C4-2B (cell line): ENCODE data around the gene LAMB1.

Source experiments
- H3K27ac ChIP-seq: fragments of 450-650 bp; 2 replicates; pipeline ENCODE4 v1.5.1; 2017
- ZFX ChIP-seq: fragments of 450-650 bp; IDR thresholded peaks from 2 replicates; pipeline ENCODE4 v1.6.1; 2017
- TF ChIP-seq, protein P1 (sequence below): fragments of 450-650 bp; conservative IDR thresholded peaks from 2 replicates; pipeline ENCODE4 v1.5.1; 2017; ENCODE audit warnings: mild to moderate bottlenecking

Gene LAMB1

GRCh38 chr7:108001764-108002725 is 916 bp downstream of the LAMB1 start:
- H3K27ac ChIP-seq, result peak overlapping the region; percentile 39; the same call in 1 of the 2 replicates
- TF ChIP-seq, protein P1, sequence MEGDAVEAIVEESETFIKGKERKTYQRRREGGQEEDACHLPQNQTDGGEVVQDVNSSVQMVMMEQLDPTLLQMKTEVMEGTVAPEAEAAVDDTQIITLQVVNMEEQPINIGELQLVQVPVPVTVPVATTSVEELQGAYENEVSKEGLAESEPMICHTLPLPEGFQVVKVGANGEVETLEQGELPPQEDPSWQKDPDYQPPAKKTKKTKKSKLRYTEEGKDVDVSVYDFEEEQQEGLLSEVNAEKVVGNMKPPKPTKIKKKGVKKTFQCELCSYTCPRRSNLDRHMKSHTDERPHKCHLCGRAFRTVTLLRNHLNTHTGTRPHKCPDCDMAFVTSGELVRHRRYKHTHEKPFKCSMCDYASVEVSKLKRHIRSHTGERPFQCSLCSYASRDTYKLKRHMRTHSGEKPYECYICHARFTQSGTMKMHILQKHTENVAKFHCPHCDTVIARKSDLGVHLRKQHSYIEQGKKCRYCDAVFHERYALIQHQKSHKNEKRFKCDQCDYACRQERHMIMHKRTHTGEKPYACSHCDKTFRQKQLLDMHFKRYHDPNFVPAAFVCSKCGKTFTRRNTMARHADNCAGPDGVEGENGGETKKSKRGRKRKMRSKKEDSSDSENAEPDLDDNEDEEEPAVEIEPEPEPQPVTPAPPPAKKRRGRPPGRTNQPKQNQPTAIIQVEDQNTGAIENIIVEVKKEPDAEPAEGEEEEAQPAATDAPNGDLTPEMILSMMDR, result no peak
- no peak for TF ChIP-seq ZFX

DNA sequence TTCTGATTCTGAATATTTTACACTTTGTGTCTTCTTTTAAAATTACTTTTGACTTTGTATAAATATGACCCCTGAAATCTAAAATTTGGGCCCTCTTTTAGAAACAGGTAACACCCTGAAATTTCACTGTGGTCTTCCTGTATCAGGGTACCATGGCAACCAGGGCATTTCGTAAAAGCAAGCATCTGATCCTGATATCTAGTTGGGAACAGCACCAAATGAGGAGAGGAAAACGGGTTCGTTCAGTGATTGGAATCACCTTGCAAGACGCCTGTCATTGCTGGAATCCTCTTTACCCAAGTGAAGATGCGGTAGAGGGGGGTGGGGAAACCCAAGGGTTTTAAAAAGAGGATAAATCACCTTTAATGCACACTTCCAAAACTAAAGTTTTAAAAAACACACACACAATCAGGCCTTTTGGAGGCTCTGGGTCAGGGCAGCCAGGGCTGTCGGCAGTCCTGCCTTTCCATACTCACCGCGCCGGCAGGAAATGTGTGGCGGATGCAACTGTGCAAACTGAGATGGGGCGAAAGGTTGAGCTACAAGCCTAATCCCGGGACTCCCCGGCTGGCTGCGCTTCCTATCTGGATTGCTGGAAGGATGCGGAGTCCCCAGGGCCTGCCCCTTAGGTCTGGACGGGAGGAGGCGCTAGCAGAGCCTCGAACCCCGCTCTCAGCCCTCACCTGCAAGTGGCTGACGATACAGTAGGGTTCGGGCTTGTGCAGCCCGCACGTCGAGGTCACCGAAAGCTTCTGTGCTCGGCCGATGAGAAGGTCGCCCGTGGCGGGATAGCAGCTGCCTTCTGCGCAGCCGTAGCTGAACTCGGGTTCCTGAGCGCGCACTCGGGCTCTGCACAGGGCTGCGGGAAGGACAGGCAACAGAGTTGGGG is 1.8 kb downstream of the LAMB1 start:
- no peak overlapping the region for H3K27ac ChIP-seq
- TF ChIP-seq ZFX, result no peak
- TF ChIP-seq, protein P1, result no peak

GRCh38 chr7:107999779-108000560 is 3.0 kb downstream of the LAMB1 start:
- H3K27ac ChIP-seq, result no peak overlapping the region
- TF ChIP-seq, protein P1, result no peak
- TF ChIP-seq ZFX, result no peak

DNA sequence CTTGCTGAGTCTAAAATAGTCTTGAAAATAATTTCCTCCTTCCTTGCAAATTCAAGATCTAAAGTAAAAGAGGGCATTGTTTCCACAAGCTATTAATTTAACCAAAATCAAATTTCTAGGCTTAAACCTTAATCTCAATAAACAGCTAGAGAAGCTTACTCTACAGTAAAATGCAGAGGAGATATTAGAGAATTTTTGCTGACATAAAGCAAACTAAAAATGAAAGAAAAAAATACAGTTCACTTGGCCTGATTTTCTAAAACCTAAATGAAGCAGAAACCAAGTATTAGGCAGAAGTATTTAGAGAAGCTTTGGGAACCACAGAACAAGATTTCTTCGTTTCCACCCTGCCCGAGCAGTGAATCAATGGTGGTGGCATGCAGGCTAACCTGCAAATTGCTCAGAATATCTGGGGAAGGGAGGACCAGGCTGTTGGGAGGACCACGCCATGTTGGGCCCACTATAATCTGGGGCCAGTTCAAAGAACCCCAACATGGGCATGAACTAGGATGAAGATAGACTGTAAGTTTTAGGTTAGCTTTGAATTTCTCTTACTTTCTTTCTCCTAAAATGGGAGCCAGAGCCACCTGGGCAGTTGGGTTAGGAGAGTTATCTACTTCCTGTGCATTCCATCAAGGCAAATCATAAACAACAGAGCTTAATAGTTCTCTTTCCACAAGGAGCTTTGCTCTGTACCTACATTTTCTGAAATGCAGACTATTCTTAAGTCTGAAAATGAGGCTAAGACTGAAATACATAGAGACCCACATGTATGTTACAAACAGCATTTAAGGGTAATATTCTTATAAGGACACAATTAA is 4.1 kb downstream of the LAMB1 start:
- TF ChIP-seq, protein P1, result no peak
- no peak for TF ChIP-seq ZFX
- no peak overlapping the region for H3K27ac ChIP-seq

- TF ChIP-seq, protein P1, result no peak
- no peak for TF ChIP-seq ZFX
- H3K27ac ChIP-seq, result no peak overlapping the region
Measured at GRCh38 chr7:107998150-107998549, 4.8 kb downstream of the LAMB1 start.

- H3K27ac ChIP-seq, result no peak overlapping the region
Measured at GRCh38 chr7:107996072-107996882, 6.7 kb downstream of the LAMB1 start.

More at GRCh38 chr7:107996072-107996882, 6.7 kb downstream of the LAMB1 start:
- TF ChIP-seq ZFX, result no peak
- TF ChIP-seq, protein P1, result no peak
